GM19455 (cell line): ENCODE results near the gene HSPB2.
"Not testable (repeated sequence)": the region's sequence is repeated elsewhere in the genome, so short reads cannot be mapped to it uniquely, and the experiment has no call there.

ENCODE experiments used
- ATAC-seq: cut with Tn5 transposase; IDR thresholded peaks from one replicate; pipeline ENCODE4 v1.9.1; 2021; ENCODE audit not compliant: unreplicated experiment

The HSPB2 gene

GRCh38 chr11:111912535-111912934 is at the start of gene HSPB2:
Gene HSPB2, plus strand, starts transcription at chr11:111912734. Its CDS starts 96 bp downstream, at chr11:111912830.
- ATAC-seq, result no peak

- no peak for ATAC-seq
Observed at GRCh38 chr11:111870113-111870512, 42.4 kb upstream of the HSPB2 start.

- ATAC-seq, result peak; percentile 13
Observed at GRCh38 chr11:111870522-111870885, 42.0 kb upstream of the HSPB2 start.

- peak; percentile 91 for ATAC-seq
Observed at GRCh38 chr11:111870886-111871692, 41.4 kb upstream of the HSPB2 start, which contains the start of gene ALG9. Gene ALG9, minus strand, starts transcription at chr11:111871581. Its CDS starts 99 bp downstream, at chr11:111871482.

- ATAC-seq, result no peak
Observed at GRCh38 chr11:111871693-111872161, 40.8 kb upstream of the HSPB2 start.

- no peak for ATAC-seq
Observed at GRCh38 chr11:111878385-111878848, 34.1 kb upstream of the HSPB2 start.

- peak; percentile 96 for ATAC-seq
Observed at GRCh38 chr11:111878849-111879636, 33.5 kb upstream of the HSPB2 start, which contains the start of the genes CFAP68 and FDXACB1. Gene CFAP68, plus strand, starts transcription at chr11:111879541. Its CDS starts 20 bp downstream, at chr11:111879561. Gene FDXACB1, minus strand, starts transcription at chr11:111879165. Its CDS starts 33 bp downstream, at chr11:111879132.

GRCh38 chr11:111879637-111879960 is 32.9 kb upstream of the HSPB2 start:
- no peak for ATAC-seq

- ATAC-seq, result no peak
Observed at GRCh38 chr11:111882202-111882601, 30.3 kb upstream of the HSPB2 start.

- ATAC-seq, result not testable (repeated sequence)
Observed at GRCh38 chr11:111885053-111885452, 27.5 kb upstream of the HSPB2 start.

- ATAC-seq, result no peak
Observed at GRCh38 chr11:111886032-111886431, 26.5 kb upstream of the HSPB2 start.

- no peak for ATAC-seq
Observed at GRCh38 chr11:111886844-111887243, 25.7 kb upstream of the HSPB2 start.

- no peak for ATAC-seq
Observed at GRCh38 chr11:111905411-111905810, 7.1 kb upstream of the HSPB2 start.

- no peak for ATAC-seq
Observed at GRCh38 chr11:111906680-111907079, 5.9 kb upstream of the HSPB2 start.

- no peak for ATAC-seq
Observed at GRCh38 chr11:111908639-111909305, 3.8 kb upstream of the HSPB2 start.

- no peak for ATAC-seq
Observed at GRCh38 chr11:111909378-111909777, 3.2 kb upstream of the HSPB2 start.

GRCh38 chr11:111910676-111911562 is 1.6 kb upstream of the HSPB2 start:
- ATAC-seq, result no peak

GRCh38 chr11:111911563-111912401 is 752 bp upstream of the HSPB2 start, which contains the start of gene CRYAB:
Gene CRYAB, minus strand, starts transcription at chr11:111911770. Its CDS starts 46 bp downstream, at chr11:111911724.
- ATAC-seq, result no peak
